K562 (cell line): ENCODE results near the gene CHCHD6. TPM values are rescaled to one million over a fixed set of nuclear protein-coding genes. Genes with fewer than 3 reads are reported as not detected.

Experiments used
- CEBPG ChIP-seq, 3 experiments: fragments of 200-800 bp in 1 of 3; sonication (Bioruptor generic) in 1 of 3; sonication (generic) in 1 of 3; formaldehyde crosslinking in 1 of 3; IDR thresholded peaks in 2 of 3; conservative IDR thresholded peaks in 1 of 3; 2 replicates each; pipeline versions ENCODE4 v1.6.1 to v1.8.0; 2016 to 2022; ENCODE audit warnings: missing compliant biosample characterization in 2 of 3, missing genetic modification characterization in 2 of 3, mild to moderate bottlenecking in 1 of 3, missing genetic modification reagents in 1 of 3
- CTCF ChIP-seq, 3 experiments: IDR thresholded peaks in 2 of 3; conservative IDR thresholded peaks in 1 of 3; 2 replicates each; pipeline ENCODE4 v1.5.1; 2011 to 2012; ENCODE audit warnings: low read length in 3 of 3, mild to moderate bottlenecking in 3 of 3, control low read depth in 2 of 3, improper control_type of control experiment in 1 of 3, inconsistent platforms in 1 of 3, low read depth in 1 of 3, mixed read lengths in 1 of 3, moderate library complexity in 1 of 3; ENCODE audit not compliant: insufficient read depth in 2 of 3
- ETV1 ChIP-seq: fragments of 450-650 bp; conservative IDR thresholded peaks from 2 replicates; pipeline ENCODE4 v1.6.1; 2016; ENCODE audit warnings: missing genetic modification characterization, control low read depth, low read depth, missing compliant biosample characterization
- HMGXB4 ChIP-seq: sonication (generic); formaldehyde crosslinking; IDR thresholded peaks from 2 replicates; pipeline ENCODE4 v1.8.1; 2023; ENCODE audit warnings: mild to moderate bottlenecking, missing genetic modification reagents
- HOMEZ ChIP-seq: fragments of 250-450 bp; sonication (Bioruptor Pico); IDR thresholded peaks from 2 replicates; pipeline ENCODE4 v1.4.0; 2020; ENCODE audit warnings: mild to moderate bottlenecking, moderate library complexity
- MYC ChIP-seq, 2 experiments: fragments of 250-450 bp in 1 of 2; sonication (Bioruptor Pico) in 1 of 2; IDR thresholded peaks; 2 replicates each; pipeline versions ENCODE4 v1.5.1 to v1.6.1; 2012 to 2021; ENCODE audit warnings: low read depth in 2 of 2, borderline replicate concordance in 1 of 2, improper control_type of control experiment in 1 of 2, low read length in 1 of 2, mild to moderate bottlenecking in 1 of 2, moderate library complexity in 1 of 2
- NFIC ChIP-seq: fragments of 450-650 bp; IDR thresholded peaks from 2 replicates; pipeline ENCODE4 v1.6.1; 2017; ENCODE audit warnings: mild to moderate bottlenecking, inconsistent platforms
- REST ChIP-seq, 2 experiments: fragments of 450-650 bp; formaldehyde crosslinking in 1 of 2; IDR thresholded peaks; 2 replicates each; pipeline versions ENCODE4 v1.4.0 to v1.6.1; 2014 to 2020; ENCODE audit warnings: mild to moderate bottlenecking in 2 of 2, borderline replicate concordance in 1 of 2, low read depth in 1 of 2
- RNF2 ChIP-seq: sonication (generic); IDR thresholded peaks from 2 replicates; pipeline ENCODE4 v1.6.1; 2016
- polyA plus RNA-seq, 8 experiments: library from polyadenylated mRNA; depleted of rRNA in 4 of 8; stranded (reverse) in 5 of 8; unstranded in 3 of 8; fragments of >200 nt; fragmentation: Nextera tagmentation in 2 of 8; fragmentation: Illumina TruSeq in 1 of 8; extraction: Ambion mirVana in 2 of 8; extraction: Trizol in 1 of 8; gene quantifications; 2 replicates each; pipeline versions ENCODE4 v1.2.1 to v1.2.3, GENCODE V29; 2011 to 2014; ENCODE audit warnings: inconsistent platforms in 1 of 8, missing spikeins in 1 of 8
- total RNA-seq, 7 experiments: library from RNA; depleted of rRNA in 6 of 7; stranded (reverse); fragments of >200 nt in 6 of 7; fragmentation: Illumina TruSeq in 2 of 7; extraction: Trizol in 2 of 7; gene quantifications; 2 replicates each; pipeline versions ENCODE4 v1.2.1 to v1.2.3, GENCODE V29; 2011 to 2021; ENCODE audit warnings: low replicate concordance in 1 of 7

CHCHD6 gene
- total and polyA plus RNA-seq, 9 of the 15 experiments (the other 6 are each of a cell fraction or from before 2014, with no cell fraction given): 4.6 to 18.6 (median 10.9) TPM

- peak; percentile 86 for TF ChIP-seq REST (IDR thresholded peaks at IDR 0.05; ENCODE audit: borderline replicate concordance)
- TF ChIP-seq REST (CRISPR knock-in tag; IDR thresholded peaks at IDR 0.05; ENCODE audit: low read depth): no peak
- TF ChIP-seq HOMEZ (CRISPR knock-in tag): no peak
- TF ChIP-seq RNF2: no peak
- peak; percentile 55 for TF ChIP-seq ETV1 (tag)
- TF ChIP-seq NFIC: peak; percentile 84
- no peak for TF ChIP-seq CEBPG (CRISPR knock-in tag; IDR thresholded peaks at IDR 0.05)
- no peak for TF ChIP-seq CEBPG (tag; conservative IDR thresholded peaks at IDR 0.05 in 1 of 2, IDR thresholded peaks at IDR 0.05 in 1 of 2)
- peak; percentile 47; the same call in 1 of the 2 replicates for TF ChIP-seq MYC (IDR thresholded peaks at IDR 0.05; ENCODE audit: low read depth, low read length)
- no peak for TF ChIP-seq MYC (CRISPR knock-in tag; IDR thresholded peaks at IDR 0.05; ENCODE audit: borderline replicate concordance, low read depth)
- peak; percentile 85 to 86 (median 85) for TF ChIP-seq CTCF (IDR thresholded peaks at IDR 0.05 in 2 of 3, conservative IDR thresholded peaks at IDR 0.05 in 1 of 3; ENCODE audit: insufficient read depth in 2 of 3, low read depth in 1 of 3, low read length in 3 of 3)
- TF ChIP-seq HMGXB4 (CRISPR knock-in tag): no peak
Measured at GRCh38 chr3:126752303-126753190, 48.5 kb downstream of the CHCHD6 start (continued).
